H9 (cell line): ENCODE measurements around the gene ASIC1. TPM values are rescaled to one million over a fixed set of nuclear protein-coding genes. Genes with fewer than 3 reads are reported as not detected.

Experiments
- DNase-seq: peaks from one replicate; pipeline ENCODE4 v3.0.0-alpha.2; 2017
- H2AFZ ChIP-seq: one replicate; pipeline ENCODE4 v1.6.1; 2013; ENCODE audit warnings: mild to moderate bottlenecking, low read length, control low read depth, moderate library complexity
- H2AK5ac ChIP-seq: 2 replicates; pipeline ENCODE4 v1.6.1; 2013; ENCODE audit warnings: low read length, control low read depth, mixed read lengths; ENCODE audit not compliant: insufficient read length
- H2BK120ac ChIP-seq: one replicate; pipeline ENCODE4 v1.6.1; 2013; ENCODE audit warnings: low read depth, mild to moderate bottlenecking, low read length, control low read depth, inconsistent platforms; ENCODE audit not compliant: poor library complexity, severe bottlenecking
- H2BK12ac ChIP-seq: 2 replicates; pipeline ENCODE4 v1.6.1; 2013; ENCODE audit warnings: low read length, control low read depth, mixed read lengths, low read depth; ENCODE audit not compliant: insufficient read length
- H2BK15ac ChIP-seq: 2 replicates; pipeline ENCODE4 v1.6.1; 2013; ENCODE audit warnings: low read depth, low read length, control low read depth
- H2BK20ac ChIP-seq: one replicate; pipeline ENCODE4 v1.6.1; 2013; ENCODE audit warnings: low read depth, mild to moderate bottlenecking, low read length, control low read depth, inconsistent platforms; ENCODE audit not compliant: poor library complexity, severe bottlenecking
- H2BK5ac ChIP-seq: 2 replicates; pipeline ENCODE4 v1.6.1; 2013; ENCODE audit warnings: low read length, control low read depth, mixed read lengths; ENCODE audit not compliant: insufficient read length
- H3K14ac ChIP-seq: 2 replicates; pipeline ENCODE4 v1.6.1; 2013; ENCODE audit warnings: low read length, control low read depth; ENCODE audit not compliant: insufficient read depth
- H3K18ac ChIP-seq: 2 replicates; pipeline ENCODE4 v1.6.1; 2013; ENCODE audit warnings: low read depth, mild to moderate bottlenecking, mixed read lengths, low read length, control low read depth; ENCODE audit not compliant: insufficient read length
- H3K23ac ChIP-seq: 2 replicates; pipeline ENCODE4 v1.6.1; 2013; ENCODE audit warnings: low read length, control low read depth, mixed read lengths, low read depth; ENCODE audit not compliant: insufficient read length
- H3K23me2 ChIP-seq: 2 replicates; pipeline ENCODE4 v1.6.1; 2013; ENCODE audit warnings: low read depth, mild to moderate bottlenecking, mixed read lengths, low read length, control low read depth; ENCODE audit not compliant: insufficient read length, poor library complexity, severe bottlenecking
- H3K27ac ChIP-seq: 2 replicates; pipeline ENCODE4 v1.5.1; 2013; ENCODE audit warnings: low read length, control low read depth, mixed read lengths, low read depth; ENCODE audit not compliant: insufficient read length
- H3K27me3 ChIP-seq: 2 replicates; pipeline ENCODE4 v1.6.1; 2013; ENCODE audit warnings: low read length, control low read depth, inconsistent platforms; ENCODE audit not compliant: insufficient read depth
- H3K4ac ChIP-seq: 2 replicates; pipeline ENCODE4 v1.6.1; 2013; ENCODE audit warnings: low read depth, mild to moderate bottlenecking, control low read depth, inconsistent platforms, low read length, moderate library complexity
- H3K4me1 ChIP-seq: 2 replicates; pipeline ENCODE4 v1.6.1; 2013; ENCODE audit warnings: low read length, control low read depth, inconsistent platforms; ENCODE audit not compliant: insufficient read depth
- H3K4me2 ChIP-seq: 2 replicates; pipeline ENCODE4 v1.6.1; 2013; ENCODE audit warnings: low read length, control low read depth, mixed read lengths; ENCODE audit not compliant: insufficient read length, insufficient read depth
- H3K56ac ChIP-seq: 2 replicates; pipeline ENCODE4 v1.6.1; 2013; ENCODE audit warnings: low read depth, mild to moderate bottlenecking, mixed read lengths, low read length, control low read depth; ENCODE audit not compliant: insufficient read length
- H3K79me1 ChIP-seq: 2 replicates; pipeline ENCODE4 v1.6.1; 2013; ENCODE audit warnings: low read depth, mild to moderate bottlenecking, moderate library complexity, low read length, control low read depth, inconsistent platforms; ENCODE audit not compliant: insufficient read depth, poor library complexity, severe bottlenecking
- H3K79me2 ChIP-seq: 2 replicates; pipeline ENCODE4 v1.6.1; 2013; ENCODE audit warnings: low read length, control low read depth, inconsistent platforms; ENCODE audit not compliant: insufficient read depth
- H3K9ac ChIP-seq: 2 replicates; pipeline ENCODE4 v1.6.1; 2013; ENCODE audit warnings: low read length, control low read depth, mixed read lengths; ENCODE audit not compliant: insufficient read length; ENCODE audit errors: extremely low read depth
- H3K9me3 ChIP-seq: one replicate; pipeline ENCODE4 v1.6.1; 2013; ENCODE audit warnings: low read depth, low read length, inconsistent platforms; ENCODE audit not compliant: control insufficient read depth
- H3T11ph ChIP-seq: one replicate; pipeline ENCODE4 v1.6.1; 2013; ENCODE audit warnings: mild to moderate bottlenecking, low read length, control low read depth, inconsistent platforms
- H4K20me1 ChIP-seq: one replicate; pipeline ENCODE4 v1.6.1; 2013; ENCODE audit not compliant: control insufficient read depth, insufficient read length, insufficient read depth
- H4K5ac ChIP-seq: 2 replicates; pipeline ENCODE4 v1.6.1; 2013; ENCODE audit warnings: low read depth, mild to moderate bottlenecking, mixed read lengths, low read length, control low read depth; ENCODE audit not compliant: insufficient read length
- H4K8ac ChIP-seq: replicated peaks from 2 replicates; pipeline ENCODE4 v1.6.1; 2013; ENCODE audit warnings: low read length, control low read depth, mixed read lengths, low read depth; ENCODE audit not compliant: insufficient read length
- H4K91ac ChIP-seq: 2 replicates; pipeline ENCODE4 v1.6.1; 2013; ENCODE audit warnings: low read depth, mild to moderate bottlenecking, moderate library complexity, mixed read lengths, low read length, control low read depth; ENCODE audit not compliant: insufficient read length
- H3K27ac Mint-ChIP-seq, 3 experiments: 2 replicates in 2 of 3; 3 replicates in 1 of 3; pipeline ENCODE4 v1.8.0; 2020 to 2021; ENCODE audit warnings: mixed read lengths in 3 of 3, mild to moderate bottlenecking in 1 of 3, moderate library complexity in 1 of 3
- H3K27me3 Mint-ChIP-seq: 2 replicates; pipeline ENCODE4 v1.8.0; 2021; ENCODE audit warnings: low read depth, mild to moderate bottlenecking, moderate library complexity, mixed read lengths
- H3K36me3 Mint-ChIP-seq, 3 experiments: 2 replicates in 2 of 3; 3 replicates in 1 of 3; pipeline ENCODE4 v1.8.0; 2020 to 2021; ENCODE audit warnings: low read depth in 3 of 3, mixed read lengths in 3 of 3; ENCODE audit not compliant: insufficient read depth in 1 of 3
- H3K4me1 Mint-ChIP-seq, 2 experiments: 2 replicates each; pipeline ENCODE4 v1.8.0; 2020; ENCODE audit warnings: mixed read lengths in 2 of 2
- H3K4me3 Mint-ChIP-seq, 2 experiments: 2 replicates in 1 of 2; 3 replicates in 1 of 2; pipeline ENCODE4 v1.8.0; 2020 to 2021; ENCODE audit warnings: mild to moderate bottlenecking in 2 of 2, mixed read lengths in 2 of 2, moderate library complexity in 1 of 2
- H3K9me3 Mint-ChIP-seq, 2 experiments: 2 replicates in 1 of 2; 3 replicates in 1 of 2; pipeline ENCODE4 v1.8.0; 2020; ENCODE audit warnings: mild to moderate bottlenecking in 2 of 2, mixed read lengths in 2 of 2, moderate library complexity in 1 of 2
- CTCF ChIP-seq: fragments of 200-600 bp; sonication (generic); conservative IDR thresholded peaks from 3 replicates; pipeline ENCODE4 v1.8.0; 2021; ENCODE audit warnings: antibody characterized with exemption, mild to moderate bottlenecking
- WGBS: extraction: QIAGEN DNeasy Blood & Tissue Kit; methylation state at CpG from one replicate; pipeline ENCODE4 v1.1.7; 2013; ENCODE audit warnings: missing lambda C conversion rate, low lambda C conversion rate, mixed read lengths; ENCODE audit not compliant: insufficient read length; ENCODE audit errors: extremely low coverage; 5-methylcytosine and 5-hydroxymethylcytosine counted together
- total RNA-seq: library from RNA; stranded (reverse); gene quantifications from 2 replicates; pipeline ENCODE4 v1.2.1, GENCODE V29; 2021

ASIC1 gene
- total RNA-seq, 1 experiment from 2014 or later: 3.9 TPM

GRCh38 chr12:50014342-50014741 lies 43.1 kb upstream of the ASIC1 start:
- H3K27ac ChIP-seq: no peak overlapping the region
- DNase-seq: no peak
- H3K27me3 ChIP-seq: no peaks in the 10 kb centered on the region
- H3K18ac ChIP-seq: no peak overlapping the region
- no peak overlapping the region for H3K14ac ChIP-seq
- H3K4me1 ChIP-seq: no peaks in the 10 kb centered on the region; the same call in 1 of the 2 replicates
- no peak overlapping the region for H2BK15ac ChIP-seq
- peaks cover 4% of the 10 kb centered on the region; the same call in 1 of the 2 replicates for H3K79me2 ChIP-seq
- H2BK20ac ChIP-seq: no peak overlapping the region
- H2AK5ac ChIP-seq: no peak overlapping the region
- H3K36me3 Mint-ChIP-seq: peaks cover 13 to 41% (median 32%) of the 10 kb centered on the region in 3 experiments; a peak in 6 of 7 replicates
- H3K4me3 Mint-ChIP-seq: no peak overlapping the region; a peak in 1 of 5 replicates
- H2BK5ac ChIP-seq: no peak overlapping the region
- H3K9me3 ChIP-seq: no peaks in the 10 kb centered on the region
- H3T11ph ChIP-seq: no peak overlapping the region
- H3K23ac ChIP-seq: no peak overlapping the region
- no peaks in the 10 kb centered on the region for H3K9me3 Mint-ChIP-seq
- H3K9ac ChIP-seq: no peak overlapping the region
- no peak overlapping the region for H3K27ac Mint-ChIP-seq
- H3K23me2 ChIP-seq: no peaks in the 10 kb centered on the region
- no peak overlapping the region for H3K4ac ChIP-seq
- no peaks in the 10 kb centered on the region for H4K20me1 ChIP-seq
- no peak overlapping the region for H4K5ac ChIP-seq
- no peak overlapping the region for H3K4me2 ChIP-seq
- no peak overlapping the region for H2BK12ac ChIP-seq
- H3K79me1 ChIP-seq: peaks cover 12% of the 10 kb centered on the region
- H4K8ac ChIP-seq: no peak overlapping the region
- H2BK120ac ChIP-seq: no peak overlapping the region
- peaks cover 13% of the 10 kb centered on the region in 2 experiments for H3K4me1 Mint-ChIP-seq
- H3K27me3 Mint-ChIP-seq: no peaks in the 10 kb centered on the region
- no peak overlapping the region for H3K56ac ChIP-seq
- H2AFZ ChIP-seq: no peak overlapping the region
- H4K91ac ChIP-seq: no peak overlapping the region
- no CpG with 5 or more reads among the region's 3 CpGs for WGBS
- TF ChIP-seq CTCF: no peak
